GM21515 (cell line): ENCODE data around the gene NUP85.
"Not testable (repeated sequence)": the region's sequence is repeated elsewhere in the genome, so short reads cannot be mapped to it uniquely, and the experiment has no call there.

Experiments used
- ATAC-seq: cut with Tn5 transposase; IDR thresholded peaks from one replicate; pipeline ENCODE4 v1.9.1; 2021; ENCODE audit not compliant: unreplicated experiment

Gene NUP85

DNA sequence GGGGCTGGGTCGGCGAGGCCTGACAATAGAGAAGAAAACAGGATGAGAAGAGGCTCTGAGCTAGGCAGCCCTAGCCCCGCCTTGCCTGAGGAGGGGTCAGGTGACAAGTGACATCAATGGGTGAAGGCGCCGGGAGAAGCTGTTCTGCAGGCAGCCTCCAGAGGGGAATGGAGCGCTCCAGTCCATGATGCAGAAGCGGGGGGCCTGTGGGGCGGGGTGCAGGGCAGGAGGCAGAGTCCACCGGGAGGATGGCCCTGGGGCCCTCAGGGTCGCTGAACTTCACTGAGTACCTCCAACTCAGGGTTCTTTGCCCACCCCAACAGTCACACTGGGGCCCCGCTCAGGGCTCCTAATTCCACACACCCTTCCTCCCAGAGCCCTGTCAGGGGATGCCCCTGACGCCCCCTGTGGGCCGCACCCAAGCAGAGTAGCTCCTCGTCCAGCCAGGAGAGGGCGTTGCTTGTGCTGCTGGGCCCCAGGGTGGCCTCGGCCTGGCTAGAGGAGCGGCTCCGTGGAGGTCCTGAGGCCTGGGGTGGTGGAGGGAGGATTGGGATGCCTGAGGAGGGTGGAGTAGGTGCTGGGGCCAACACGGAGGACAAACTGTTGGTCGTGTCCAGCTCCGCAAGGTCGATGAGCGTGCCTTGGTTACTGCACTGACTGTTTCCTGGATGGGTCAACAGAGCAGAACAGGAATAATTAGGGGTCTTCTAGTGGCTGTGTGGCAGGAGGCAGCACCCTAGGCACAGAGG lies 35.1 kb downstream of the NUP85 start:
- no peak for ATAC-seq

DNA sequence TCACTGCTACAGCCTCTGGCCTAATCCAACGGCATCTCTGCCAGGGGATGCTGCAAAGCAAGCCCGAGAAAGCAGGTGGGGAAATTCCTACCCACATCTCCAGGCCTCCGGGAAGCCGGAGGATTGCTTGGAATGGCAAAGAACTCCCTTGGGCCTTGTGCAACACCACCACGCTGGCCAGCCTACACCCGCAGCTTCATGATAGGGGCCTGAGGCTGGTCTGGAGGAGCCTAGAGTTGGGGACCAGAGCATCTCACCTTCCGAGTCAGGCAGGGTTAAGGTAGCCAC lies 35.6 kb downstream of the NUP85 start:
- ATAC-seq: no peak

- ATAC-seq: no peak
These were observed 36.0 kb downstream of the NUP85 start for GRCh38 chr17:75241502-75241901.

DNA sequence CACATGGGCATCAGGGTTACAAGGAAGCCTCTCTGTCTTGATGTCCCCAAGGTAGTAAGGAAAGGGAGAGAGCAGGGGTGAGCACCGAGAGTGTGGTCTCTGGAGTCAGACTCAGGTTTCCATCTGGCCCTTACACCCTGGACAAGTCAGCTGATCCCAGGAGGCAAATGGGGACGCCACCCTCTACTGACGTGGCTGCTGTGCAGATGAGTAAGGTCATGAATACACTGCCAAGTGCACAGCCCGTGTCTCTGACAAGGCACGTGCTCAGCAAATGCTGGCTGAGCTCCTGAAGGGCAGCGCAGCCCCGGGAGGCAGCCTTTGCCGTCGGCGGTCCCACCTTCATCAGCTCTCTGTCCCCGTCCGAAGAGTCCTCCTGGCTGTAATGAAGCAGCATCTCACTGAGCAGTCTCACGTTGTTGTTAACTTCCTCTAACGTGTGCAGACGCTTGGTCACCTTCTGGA lies 36.5 kb downstream of the NUP85 start:
- no peak for ATAC-seq

GRCh38 chr17:75242461-75243042 lies 37.1 kb downstream of the NUP85 start:
- no peak for ATAC-seq

DNA sequence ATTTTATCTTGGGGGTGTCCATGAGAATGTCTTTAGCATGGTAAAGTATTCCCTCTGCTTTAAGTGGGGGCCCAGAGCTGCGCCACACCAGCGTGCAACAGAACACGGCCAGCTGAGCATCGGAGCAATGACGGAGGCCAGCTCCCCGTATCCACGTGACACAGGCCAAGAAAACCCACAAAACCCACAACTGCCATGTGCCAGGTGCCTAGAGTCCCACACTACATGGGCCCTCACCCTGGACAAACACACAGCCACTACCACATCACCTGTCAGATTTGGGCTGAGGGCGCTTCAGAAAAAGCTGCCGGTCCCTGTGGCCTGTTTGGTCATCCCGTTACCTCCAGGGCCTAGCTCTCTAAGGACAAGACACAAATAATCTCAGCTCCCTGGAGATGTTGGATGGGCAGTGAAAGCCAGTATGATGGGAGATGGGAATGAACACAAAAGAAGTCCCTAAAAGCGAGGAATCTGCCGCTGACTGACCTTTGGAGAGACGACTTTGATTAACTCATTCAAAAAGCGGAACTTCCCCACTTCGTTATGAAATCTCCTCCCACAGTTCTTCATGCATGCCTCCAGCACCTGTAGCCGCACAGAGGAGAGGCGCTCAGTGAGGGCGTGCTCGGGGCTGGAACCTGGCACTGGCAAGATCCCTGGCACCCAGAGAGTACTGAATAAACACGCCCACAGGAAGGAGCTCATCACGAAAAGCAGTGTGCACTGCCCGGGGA lies 38.8 kb downstream of the NUP85 start:
- no peak for ATAC-seq

DNA sequence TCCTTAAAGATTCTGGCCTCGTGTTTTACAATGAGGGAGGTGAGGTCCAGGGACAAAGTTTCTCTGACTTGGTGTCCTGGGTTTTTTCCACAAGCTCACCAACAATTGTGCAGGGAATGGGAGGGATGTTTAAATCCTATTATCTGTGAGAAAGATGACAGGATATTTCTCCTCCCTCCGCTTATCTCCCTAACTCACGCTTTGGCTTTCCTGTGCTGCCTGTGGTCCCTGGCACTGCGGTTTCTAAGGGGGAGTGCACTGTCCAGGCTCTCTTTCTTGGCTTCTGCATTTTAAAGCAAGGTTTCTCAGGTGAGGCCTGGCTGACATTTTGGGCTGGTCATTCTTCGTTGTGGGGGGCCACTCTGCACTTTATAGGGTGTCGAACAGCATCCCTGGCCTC lies 39.5 kb downstream of the NUP85 start:
- ATAC-seq: no peak

DNA sequence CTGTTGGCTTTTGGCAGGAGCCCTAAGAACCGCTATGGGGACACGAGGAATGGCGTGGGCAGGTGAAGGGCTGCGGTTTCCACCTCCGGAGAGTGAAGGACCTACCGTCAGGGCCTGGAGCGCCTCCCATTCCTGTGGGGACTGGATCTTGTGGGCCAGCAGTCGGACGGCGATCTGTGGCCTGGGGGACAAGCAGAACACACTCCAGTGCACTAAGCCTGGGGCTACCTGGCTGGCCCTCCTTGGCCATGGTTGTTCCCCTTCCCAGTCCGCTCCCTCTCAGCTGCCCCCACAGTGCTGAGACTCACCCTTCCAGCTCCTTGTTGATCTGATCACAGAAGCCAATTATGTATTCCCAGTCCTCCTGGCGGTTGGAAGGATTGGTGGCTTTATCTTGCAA lies 40.9 kb downstream of the NUP85 start:
- no peak for ATAC-seq

DNA sequence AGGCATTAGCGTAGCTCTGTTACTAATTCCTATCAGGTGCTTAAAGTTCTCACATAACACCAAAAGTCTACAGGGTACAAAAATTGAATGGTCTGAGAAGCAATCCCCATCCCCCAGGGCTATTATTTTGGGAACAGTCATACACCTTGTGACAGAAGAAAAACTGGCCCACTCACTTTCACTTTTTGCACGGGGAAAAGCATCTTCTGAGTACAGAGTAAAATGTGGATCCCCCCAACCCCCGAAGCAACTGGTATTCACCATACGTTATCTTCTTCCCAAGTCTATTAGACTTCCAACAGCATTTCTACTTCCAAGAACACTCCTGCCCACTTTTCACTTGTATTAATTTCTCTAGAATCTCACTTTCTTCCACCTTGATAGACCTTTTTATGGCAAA lies 44.1 kb downstream of the NUP85 start:
- no peak for ATAC-seq

DNA sequence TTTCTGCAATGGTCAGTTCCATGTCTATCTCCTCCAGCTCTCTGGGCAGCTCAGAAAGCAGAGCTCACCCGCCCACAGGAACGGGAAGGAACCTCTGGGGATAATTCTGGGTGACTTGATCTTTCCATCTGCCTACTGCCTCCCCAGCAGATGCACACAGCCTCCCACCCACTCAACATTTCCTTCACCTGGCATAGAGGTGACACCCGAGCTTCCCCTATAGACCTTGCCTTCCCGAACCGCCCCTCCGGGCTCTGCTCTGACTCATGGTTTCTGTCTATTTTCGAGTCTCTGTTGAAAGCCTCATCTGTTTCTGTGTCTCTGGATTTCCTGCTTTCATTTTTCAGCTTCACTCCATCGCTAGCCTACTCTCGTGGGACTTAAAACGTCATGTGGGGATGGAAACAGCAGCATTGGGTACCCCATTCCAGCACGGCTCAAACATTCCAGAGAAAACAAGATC lies 44.6 kb downstream of the NUP85 start:
- peak; percentile 85 for ATAC-seq

DNA sequence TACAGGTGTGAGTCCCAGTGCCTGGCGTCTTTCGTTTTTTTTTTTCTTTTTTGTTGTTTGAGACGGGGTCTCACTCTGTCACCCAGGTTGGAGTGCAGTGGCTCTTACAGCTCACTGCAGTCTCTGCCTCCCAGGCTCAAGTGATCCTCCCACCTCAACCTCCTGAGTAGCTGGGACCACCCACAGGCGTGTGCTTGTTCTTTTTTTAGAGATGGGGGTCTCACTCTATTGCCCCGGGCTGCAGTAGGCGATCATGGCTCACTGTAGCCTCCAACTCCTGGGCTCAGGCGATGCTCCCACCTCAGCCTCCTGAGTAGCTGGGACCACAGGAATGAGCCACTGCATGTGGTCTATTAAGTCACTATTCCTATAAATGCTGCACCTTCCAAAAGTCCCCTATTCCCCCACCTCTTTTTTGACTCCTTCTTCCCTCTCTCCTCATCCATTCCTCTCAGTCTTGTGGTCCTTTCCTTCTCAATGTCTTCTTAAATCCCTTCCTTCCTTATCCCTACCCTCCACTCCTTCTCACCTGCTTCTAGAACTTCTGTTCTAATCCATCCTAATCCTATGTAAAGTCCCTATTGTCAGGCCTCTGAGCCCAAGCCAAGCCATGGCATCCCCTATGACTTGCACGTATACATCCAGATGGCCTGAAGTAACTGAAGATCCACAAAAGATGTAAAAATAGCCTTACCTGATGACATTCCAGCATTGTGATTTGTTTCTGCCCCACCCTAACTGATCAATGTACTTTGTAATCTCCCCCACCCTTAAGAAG lies 46.7 kb downstream of the NUP85 start:
- no peak for ATAC-seq

DNA sequence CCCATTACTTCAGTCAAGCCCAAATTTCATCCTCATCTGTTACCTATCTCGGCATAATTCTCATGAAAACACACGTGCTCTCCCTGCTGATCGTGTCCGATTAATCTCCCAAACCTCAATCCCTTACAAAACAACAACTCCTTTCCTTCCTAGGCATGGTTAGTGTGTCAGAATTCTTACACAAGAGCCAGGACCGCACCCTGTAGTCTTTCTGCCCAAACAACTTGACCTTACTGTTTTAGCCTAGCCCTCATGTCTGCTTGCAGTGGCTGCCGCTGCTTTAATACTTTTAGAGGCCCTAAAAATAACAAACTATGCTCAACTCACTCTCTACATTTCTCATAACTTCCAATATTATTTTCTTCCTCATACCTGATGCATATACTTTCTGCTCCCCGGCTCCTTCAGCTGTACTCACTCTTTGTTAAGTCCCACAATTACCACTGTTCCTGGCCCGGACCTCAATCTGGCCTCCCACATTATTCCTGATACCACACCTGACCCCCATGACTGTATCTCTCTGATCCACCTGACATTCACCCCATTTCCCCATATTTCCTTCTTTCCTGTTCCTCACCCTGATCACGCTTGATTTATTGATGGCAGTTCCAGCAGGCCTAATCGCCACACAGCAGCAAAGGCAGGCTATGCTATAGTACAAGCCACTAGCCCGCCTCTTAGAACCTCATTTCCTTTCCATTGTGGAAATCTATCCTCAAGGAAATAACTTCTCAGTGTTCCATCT lies 50.6 kb downstream of the NUP85 start:
- not testable (repeated sequence) for ATAC-seq

- not testable (repeated sequence) for ATAC-seq
These were observed 51.7 kb downstream of the NUP85 start for GRCh38 chr17:75257228-75257627.

GRCh38 chr17:75260641-75261335 lies 55.3 kb downstream of the NUP85 start:
- peak; percentile 8 for ATAC-seq

GRCh38 chr17:75261336-75262111 lies 56.0 kb downstream of the NUP85 start, which contains the start of the genes GGA3 and MRPS7:
GGA3 (minus strand) TSS chr17:75261606; CDS start chr17:75261587, 19 bp downstream.
MRPS7 (plus strand) TSS chr17:75261879; CDS start chr17:75261901, 22 bp downstream.
- peak; percentile 81 for ATAC-seq

- ATAC-seq: peak; percentile 4
These were observed 56.7 kb downstream of the NUP85 start for GRCh38 chr17:75262112-75262606.

GRCh38 chr17:75263055-75263454 lies 57.6 kb downstream of the NUP85 start:
- ATAC-seq: no peak

GRCh38 chr17:75265614-75266315 lies 60.3 kb downstream of the NUP85 start:
- ATAC-seq: no peak
